Brain pericyte (primary cell): ENCODE results near the gene SAMD9.
"Not testable (repeated sequence)": the region's sequence is repeated elsewhere in the genome, so short reads cannot be mapped to it uniquely, and the experiment has no call there.

Experiments
- DNase-seq: peaks from one replicate; pipeline ENCODE4 v3.0.0-alpha.2; 2012; ENCODE audit warnings: low read depth, low spot score

SAMD9 gene

DNA sequence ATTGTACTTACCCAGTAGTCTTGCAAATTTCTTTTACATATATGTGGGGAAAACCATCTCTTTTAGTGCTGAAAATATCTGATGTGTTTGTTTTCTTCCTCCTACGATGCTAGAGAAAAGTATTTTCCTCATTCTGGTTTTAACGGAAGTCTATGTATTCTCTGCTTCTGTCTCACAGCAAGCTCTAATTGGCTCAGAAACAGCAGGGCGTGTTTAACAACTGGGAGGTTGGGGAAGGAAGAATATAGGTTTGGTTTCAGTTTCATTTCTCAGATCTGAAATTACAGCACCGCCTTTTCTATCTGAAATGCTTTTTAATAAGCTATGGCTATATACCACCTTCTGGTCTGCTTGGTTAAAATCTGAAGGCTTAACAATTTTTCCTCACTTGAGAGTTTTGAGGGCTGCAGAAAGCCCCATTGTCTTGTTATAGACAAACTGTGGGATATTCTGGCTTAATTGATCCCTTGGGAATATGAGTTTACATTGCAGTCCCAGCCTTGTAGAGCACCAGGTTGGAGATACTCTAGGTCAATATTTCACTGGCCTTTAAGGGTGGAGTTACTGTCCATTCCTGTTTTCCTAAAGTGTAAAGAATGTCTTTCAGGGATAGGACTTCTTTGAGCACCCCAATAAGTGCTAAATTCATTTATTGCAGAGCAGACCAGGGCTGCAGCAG is at the start of gene SAMD9:
TSS of gene SAMD9 (minus strand) at position 128 of the 679 bp plus-strand sequence. CDS start 11,882 bp downstream, outside the sequence.
- DNase-seq, result peak; percentile 33

DNA sequence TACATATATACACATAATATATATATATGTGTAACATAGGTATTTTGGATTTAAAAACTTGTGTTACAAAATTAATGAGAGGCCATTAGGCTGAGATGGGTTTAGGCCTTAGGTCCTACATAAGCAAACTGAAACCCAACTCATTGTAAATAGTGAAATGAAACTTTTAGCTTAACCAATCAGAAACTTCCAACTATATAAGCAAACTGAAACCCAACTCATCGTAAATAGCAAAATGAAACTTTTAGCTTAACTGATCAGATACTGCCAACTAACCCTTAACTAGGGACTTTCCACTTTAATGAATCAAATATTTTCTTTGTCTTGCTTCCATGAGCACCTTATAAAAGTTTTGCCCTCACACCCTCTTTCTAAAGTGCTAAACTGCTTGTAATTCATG is 47.7 kb upstream of the SAMD9 start:
- no peak for DNase-seq

DNA sequence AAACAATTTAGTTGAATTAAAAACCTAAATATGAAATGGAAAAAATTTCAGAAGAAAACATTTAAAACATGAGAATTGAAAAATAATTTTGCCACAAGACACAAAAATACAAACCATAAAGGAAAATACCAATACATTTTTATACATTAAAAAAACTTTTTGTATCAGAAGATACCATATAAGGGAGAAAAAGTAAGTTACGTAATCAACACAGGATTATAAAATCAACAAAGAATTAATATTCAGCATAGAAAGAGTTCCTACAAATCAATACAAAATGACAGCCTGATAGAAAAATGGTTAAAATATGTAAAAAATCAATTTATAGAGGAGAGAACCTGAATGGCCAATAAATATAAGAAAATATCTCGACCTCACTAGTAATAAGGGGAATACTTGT is 47.0 kb upstream of the SAMD9 start:
- DNase-seq, result no peak

DNA sequence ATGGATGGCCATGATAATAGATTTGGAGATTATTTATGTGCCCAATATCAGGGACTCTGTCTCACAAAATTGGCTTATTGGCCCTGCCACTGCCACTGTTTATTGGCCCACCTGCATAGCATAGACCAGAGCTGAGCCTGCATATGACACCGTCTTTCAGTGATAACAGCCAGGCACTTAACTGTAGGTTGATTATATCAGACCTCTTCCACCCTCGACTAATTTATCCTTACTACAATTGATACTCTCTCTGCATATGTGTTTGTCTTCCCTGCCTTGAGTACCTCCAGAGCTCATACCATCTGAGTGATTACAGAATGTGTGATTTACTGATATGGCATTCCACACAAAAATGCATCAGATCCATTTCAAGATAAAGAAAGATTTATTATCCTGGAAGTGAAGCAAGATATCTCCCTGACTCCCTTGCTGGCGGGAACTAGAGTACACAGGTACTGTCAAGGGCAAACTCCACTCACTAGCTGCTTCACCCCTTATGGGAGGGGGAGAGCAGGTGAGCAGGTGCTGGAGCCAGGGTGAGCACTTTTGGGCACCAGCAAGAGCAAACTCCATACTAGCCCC is 43.5 kb upstream of the SAMD9 start:
- no peak for DNase-seq

DNA sequence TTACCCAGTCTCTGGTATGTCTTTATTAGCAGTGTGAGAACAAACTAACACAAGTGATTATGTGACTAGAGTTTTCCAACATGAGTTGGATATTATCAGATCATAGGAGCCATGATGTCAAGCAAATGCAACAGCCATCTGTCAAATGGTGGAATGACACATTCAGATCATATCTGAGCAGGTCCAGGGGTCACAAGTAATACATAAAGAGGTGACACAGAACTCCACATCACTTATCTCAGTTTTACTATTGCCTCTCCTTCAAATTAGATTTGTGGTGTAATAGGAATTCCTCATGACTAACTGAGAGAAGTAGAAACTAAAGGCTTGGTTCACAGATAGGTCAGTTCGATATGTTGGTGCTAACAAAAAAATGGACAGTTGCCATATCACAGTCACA is 42.6 kb upstream of the SAMD9 start:
- no peak for DNase-seq

DNA sequence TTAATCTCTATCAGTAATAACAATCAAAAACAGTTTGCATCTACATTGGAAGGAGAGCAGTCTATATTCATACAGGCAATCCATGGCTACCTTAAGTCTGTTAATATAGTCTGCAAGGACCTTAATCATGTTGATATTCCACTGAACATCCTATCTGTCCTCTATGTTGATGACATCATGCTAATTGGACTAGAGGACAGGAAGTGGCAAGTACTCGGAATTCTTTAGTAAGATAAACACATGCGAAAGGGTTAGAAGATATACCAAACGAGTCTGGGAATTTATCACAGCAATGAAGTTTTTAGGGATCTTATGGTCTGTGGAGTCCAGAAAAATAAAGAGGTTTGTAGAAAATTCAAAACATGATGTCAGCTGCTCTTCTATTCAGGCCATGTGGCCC is 41.7 kb upstream of the SAMD9 start:
- no peak for DNase-seq

DNA sequence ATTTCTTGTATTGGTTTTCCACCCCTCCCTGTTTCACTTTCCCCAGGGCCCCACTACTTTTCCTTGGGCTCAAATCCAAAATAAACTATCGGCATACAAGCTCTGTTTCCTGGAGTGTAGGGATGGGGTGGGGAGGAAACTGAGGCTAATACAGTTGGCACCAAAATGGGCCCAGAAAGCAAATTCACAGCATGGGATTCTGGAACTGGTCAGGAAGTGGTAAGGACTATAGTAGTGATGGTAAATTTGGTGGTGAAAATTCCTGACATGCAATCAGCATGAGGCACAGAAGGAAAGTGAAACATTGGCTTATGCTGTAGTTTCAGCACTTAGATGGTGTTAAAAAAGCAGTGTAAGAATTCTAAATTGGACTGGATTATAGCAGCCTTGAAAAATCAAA is 39.1 kb upstream of the SAMD9 start:
- DNase-seq, result no peak

DNA sequence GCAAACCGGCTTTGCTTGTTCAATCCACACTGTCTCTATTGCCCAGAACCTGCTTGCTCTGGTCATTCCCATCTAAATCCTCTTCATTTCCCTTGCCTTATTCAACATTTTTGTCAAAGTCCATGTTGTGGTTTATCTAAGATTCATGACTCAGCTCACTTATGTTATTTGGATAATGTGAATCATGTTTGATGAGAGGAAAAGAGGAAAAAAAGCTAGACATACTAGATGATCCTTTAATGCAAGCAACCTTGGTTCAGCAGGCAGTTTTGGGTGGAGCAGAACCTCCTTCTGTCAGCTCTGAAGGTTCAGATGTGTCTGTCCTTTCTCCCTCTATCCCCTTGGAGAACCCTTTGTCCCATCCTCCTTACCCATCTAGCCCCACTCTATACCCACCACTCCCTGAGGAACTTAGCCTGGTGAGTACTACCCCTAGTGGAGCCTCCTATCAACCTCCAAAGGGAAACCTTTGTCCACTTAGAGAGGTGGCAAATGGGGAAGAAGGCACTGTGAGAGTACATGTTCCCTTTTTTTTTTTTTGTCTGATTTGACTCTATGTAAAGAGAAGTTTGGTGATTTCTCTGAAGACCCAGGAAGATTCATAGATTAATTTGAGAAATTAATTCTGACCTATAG is 32.5 kb upstream of the SAMD9 start:
- DNase-seq, result no peak

DNA sequence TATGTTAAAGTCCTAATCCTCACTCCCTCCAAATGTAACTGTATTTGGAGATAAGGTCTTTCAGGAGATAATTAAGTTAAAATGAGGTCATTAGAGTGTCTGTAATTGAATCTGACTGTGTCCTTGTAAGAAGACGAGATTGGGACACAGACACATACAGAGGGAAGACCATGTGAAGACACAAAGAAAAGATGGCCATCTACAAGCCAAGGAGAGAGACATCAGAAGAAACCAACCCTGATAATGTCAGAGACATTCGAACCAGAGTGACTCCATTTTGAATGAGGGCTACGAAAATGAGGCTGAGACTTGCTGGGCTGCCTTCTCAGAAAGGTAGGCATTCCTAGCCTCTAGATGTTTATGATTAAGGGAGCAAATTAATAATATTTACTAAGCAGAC is 30.9 kb upstream of the SAMD9 start:
- no peak for DNase-seq

DNA sequence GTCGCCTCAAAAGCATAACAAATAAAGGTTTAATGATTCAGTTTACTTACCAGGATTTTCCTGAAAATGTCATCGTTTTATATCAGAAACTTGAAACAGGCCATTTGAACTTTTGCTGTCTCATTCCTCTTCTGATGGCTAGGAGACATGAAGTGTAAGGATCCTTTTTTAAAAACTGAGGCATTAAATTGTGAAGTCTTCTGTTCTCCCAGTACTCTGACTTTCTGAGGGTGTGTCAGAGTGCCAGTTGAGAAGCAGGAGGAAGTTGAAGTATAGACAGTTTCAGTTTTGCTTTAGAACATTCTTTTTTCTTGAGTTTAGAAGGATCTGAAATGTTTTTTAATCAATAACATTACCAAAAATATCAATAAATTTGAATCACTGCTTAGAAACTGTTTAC is 30.4 kb upstream of the SAMD9 start, which contains the start of gene SAMD9L:
TSS of gene SAMD9L (minus strand) at position 242 of the 400 bp plus-strand sequence. CDS start 12,414 bp downstream, outside the sequence.
- no peak for DNase-seq

DNA sequence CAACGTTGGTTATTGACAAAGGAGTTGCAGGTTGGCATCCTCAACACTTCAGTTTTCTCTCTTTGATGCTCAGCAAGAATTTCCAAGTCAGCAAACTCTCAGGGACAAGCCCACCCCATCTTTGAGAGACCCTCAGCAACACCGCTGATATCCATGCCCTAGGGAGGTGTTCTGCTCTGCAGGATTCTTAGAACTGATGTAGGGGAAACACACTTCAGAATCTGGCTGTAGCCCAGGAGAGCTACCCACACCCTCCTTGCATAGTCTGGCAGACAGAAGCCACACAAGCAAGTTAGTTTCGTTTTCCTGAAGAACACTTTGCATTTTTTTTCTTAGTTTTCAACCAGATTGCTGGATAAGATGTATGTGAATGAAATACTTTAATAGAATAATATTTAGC is 29.6 kb upstream of the SAMD9 start:
- DNase-seq, result no peak

DNA sequence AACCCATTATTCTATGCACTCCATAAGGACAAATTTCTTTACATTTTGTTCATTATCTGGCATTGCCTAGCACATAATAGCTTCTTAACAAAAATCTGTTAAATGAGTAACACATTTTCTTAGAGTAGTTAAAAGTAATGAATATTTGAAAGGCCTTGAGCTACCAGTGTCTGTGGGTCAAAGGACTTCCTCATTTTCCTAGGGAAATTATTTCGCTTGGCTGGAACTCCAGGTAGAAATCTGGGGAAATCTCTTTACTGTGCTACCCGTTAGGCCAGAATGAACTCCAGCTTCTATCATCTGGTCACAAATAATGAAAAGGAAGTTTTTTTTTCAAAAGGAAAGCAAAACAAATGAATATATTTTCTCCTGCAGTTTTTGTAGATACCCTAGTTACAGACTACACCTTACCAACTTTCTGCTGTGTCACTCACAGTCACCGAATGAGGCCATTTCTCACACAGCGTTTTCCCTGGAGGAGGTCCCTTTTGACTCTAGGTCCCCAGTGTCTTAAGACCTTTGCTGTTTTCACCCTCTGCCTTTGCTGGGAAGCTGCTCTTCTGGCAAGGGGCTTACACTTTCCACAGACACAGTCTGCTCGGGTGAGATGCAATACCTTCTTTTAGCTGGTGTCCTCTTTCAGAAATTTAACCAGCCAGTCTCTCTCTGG is 28.8 kb upstream of the SAMD9 start:
- DNase-seq, result no peak

DNA sequence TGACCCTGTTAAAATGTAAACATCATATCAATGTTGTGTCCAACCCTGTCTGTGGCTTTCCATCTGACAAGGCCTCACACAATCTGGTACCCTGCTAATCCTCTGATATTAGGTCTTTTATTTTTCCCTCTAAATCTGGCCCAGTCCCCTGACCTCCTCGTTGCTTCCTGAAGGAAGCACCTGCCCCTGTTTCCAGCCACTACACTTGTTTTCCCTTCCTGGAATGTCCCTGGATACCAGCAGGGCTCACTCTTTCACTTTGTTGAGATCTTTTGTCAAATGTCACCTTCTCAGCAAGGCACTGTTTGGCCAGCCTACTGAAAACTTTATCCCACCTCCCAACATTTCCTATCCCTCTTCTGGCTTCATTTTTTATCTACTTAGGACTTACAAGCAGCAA is 28.3 kb upstream of the SAMD9 start:
- DNase-seq, result no peak

DNA sequence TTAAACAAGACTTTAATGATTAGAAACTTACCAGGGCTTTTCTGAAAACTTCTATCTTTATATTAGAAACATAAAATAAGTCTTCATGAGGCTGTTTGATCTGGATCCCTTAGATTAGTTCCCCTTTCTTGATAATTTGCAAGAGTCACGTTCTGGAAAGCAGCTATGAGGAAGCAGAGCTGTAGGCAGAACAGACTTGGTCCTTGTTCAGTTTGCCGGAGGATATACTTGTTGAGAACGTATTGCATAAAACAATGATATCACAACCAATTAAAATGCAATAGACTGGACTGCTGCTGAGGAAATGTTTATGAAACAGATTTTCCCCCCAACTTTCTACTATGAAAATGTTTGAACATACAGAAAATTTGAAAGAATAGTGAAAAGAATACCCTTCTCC is 27.6 kb upstream of the SAMD9 start:
- no peak for DNase-seq

DNA sequence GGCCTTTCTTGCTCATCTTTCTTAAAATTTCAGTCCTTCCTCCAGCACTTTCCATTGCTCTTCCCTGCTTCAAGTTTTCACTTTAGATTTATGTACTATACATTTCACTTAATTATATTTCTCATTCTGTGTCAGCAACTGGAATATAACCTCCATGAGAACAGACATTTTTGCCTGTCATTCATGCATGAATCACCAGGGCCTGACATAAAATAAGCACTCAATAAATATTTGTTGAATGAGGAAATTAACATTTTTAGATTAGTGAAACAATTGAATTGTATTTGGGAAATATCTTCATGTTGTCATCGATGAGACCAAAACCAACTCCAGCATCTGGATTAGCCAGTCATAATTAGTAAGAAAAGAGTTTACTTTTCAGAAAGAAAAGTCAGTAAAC is 24.3 kb upstream of the SAMD9 start:
- DNase-seq, result no peak

DNA sequence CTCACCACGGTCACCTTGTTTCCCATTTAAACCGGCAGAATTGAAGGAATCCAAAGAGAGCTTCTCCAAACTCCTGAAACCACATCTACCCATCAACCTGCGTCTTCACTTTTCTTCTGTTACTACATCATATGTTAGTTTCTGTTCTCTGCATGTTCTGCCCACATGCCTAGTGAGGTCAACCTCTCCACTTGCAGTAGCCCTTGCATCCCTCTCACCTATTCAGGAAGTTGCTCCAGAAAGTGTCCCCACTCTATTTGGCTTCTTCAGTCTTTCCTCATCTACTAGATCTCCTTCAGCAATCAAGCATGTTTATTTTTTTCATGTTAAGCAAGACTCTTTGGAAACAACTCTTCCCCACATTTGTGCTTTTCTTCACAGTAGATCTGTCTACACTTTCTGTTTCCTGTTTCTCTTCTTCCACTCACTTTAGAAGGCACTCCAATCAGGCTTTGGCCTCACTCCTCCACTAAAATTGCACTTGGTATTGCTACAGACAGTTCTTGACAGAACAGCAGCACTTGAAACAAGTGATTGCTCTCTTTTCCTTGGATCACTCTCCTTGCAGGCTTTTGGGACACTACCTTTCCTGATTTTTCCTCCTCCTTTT is 22.9 kb upstream of the SAMD9 start:
- DNase-seq, result no peak

DNA sequence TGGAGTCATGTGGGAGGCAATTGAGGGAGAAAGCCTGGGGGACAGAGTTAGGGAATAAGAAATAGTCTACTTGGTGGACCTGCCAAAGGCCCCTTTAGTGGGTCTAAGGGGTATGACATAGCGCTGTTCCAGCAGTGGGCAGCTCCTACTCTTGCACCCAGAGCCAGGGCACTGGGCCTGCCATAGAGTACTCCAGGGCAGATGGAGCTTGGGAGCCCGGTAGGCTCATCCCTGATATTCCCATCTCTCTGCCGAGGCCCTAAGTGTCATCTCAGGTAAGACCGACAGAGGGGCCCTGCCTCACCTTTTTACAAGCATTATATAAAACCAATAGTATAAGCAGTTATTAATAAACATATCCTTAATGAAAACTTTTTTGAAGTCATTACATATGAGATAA is 20.8 kb upstream of the SAMD9 start:
- DNase-seq, result no peak

DNA sequence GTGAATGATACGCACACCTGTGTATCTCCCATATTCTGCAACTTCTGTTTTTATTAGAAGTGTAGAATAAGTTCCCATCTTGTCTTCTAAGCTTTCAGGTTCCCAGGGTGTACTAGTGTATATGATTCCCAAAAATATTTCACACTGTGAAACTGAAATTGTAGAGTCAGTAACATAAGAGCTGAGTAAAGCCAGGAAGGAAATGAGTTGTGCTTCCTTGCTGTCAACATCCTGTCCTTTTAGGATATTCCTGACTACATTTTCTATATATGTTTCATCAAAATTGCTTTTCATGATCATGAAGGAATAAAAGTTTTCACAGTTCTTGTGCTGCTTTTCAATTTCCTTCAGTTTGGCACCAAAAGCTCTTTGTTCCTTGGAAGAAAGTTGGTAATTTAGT is 15.2 kb upstream of the SAMD9 start:
- no peak for DNase-seq

DNA sequence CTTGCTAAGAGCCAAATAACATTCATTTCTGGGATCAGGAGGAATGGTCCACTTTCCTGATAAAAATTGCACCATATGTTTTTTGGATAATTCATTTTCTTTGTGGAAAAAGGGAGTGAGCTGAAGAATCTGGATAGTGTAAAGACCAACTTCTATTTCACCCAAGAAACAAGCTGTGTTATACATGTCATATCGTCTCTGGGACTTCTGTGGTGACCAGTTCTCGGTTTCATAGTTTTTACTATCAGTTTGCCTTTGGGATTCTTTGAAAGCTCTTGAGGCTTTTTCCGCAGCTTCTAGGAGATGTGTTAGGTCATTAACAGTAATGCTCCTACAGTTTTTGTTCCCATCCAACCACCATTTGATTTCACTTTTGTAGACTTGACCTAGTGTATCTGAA is 14.4 kb upstream of the SAMD9 start:
- DNase-seq, result no peak

DNA sequence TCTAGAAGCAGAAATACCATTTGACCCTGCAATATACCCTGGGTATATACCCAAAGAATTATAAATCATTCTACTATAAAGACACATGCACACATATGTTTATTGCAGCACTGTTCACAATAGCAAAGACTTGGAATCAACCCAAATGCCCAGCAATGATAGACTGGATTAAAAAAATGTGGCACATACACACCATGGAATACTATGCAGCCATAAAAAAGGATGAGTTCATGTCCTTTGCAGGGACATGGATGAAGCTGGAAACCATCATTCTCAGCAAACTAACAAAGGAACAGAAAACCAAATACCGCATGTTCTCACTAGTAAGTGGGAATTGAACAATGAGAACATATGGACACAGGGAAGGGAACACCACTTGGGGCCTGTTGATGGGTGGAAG is 9.2 kb upstream of the SAMD9 start:
- DNase-seq, result not testable (repeated sequence)

DNA sequence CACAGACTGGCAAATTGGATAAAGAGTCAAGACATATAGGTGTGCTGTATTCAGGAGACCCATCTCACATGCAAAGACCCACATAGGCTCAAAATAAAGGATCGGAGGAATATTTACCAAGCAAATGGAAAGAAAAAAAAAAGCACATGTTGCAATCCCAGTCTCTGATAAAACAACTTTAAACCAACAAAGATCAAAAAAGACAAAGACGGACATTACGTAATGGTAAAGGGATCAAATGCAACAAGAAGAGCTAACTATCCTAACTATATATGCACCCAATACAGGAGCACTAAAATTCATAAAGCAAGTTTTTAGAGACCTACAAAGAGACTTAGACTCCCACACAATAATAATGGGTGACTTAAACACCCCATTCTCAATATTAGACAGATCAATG is 5.8 kb upstream of the SAMD9 start:
- not testable (repeated sequence) for DNase-seq
